Loucy (cell line): ENCODE data around the gene PRR36.

Experiments
- CTCF ChIP-seq: fragments of 200-600 bp; sonication (generic); conservative IDR thresholded peaks from 2 replicates; pipeline ENCODE4 v1.5.1; 2014; ENCODE audit warnings: mild to moderate bottlenecking, antibody characterized with exemption, low read length
- EZH2phosphoT487 ChIP-seq: fragments of 200-600 bp; IDR thresholded peaks from 2 replicates; pipeline ENCODE4 v1.6.1; 2018; ENCODE audit warnings: antibody characterized with exemption, mild to moderate bottlenecking, moderate library complexity, borderline replicate concordance

GRCh38 chr19:7861619-7862412, 12.4 kb downstream of the PRR36 start:
- TF ChIP-seq CTCF (no peak), EZH2phosphoT487 (no peak)
